ENCODE measurements around the gene CTDP1. TPM values are rescaled to one million over a fixed set of nuclear protein-coding genes. Genes with fewer than 3 reads are reported as not detected.
"Not testable (repeated sequence)": the region's sequence is repeated elsewhere in the genome, so short reads cannot be mapped to it uniquely, and the experiment has no call there.

Gene CTDP1
- total RNA-seq, 1 donor from 2014 or later = 23.1 TPM

GRCh38 chr18:79748321-79749180 is 68.9 kb downstream of the CTDP1 start:
- H3K9me3 Mint-ChIP-seq (ENCODE audit: unreplicated experiment) = no peaks in the 10 kb centered on the region
- H3K27ac Mint-ChIP-seq (ENCODE audit: unreplicated experiment) = no peak overlapping the region
- DNase-seq (ENCODE audit: extremely low spot score, unreplicated experiment) = no peak
- H3K27me3 Mint-ChIP-seq (ENCODE audit: unreplicated experiment) = no peaks in the 10 kb centered on the region
- H3K4me3 Mint-ChIP-seq (ENCODE audit: unreplicated experiment) = no peak overlapping the region
- TF ChIP-seq, protein P1, sequence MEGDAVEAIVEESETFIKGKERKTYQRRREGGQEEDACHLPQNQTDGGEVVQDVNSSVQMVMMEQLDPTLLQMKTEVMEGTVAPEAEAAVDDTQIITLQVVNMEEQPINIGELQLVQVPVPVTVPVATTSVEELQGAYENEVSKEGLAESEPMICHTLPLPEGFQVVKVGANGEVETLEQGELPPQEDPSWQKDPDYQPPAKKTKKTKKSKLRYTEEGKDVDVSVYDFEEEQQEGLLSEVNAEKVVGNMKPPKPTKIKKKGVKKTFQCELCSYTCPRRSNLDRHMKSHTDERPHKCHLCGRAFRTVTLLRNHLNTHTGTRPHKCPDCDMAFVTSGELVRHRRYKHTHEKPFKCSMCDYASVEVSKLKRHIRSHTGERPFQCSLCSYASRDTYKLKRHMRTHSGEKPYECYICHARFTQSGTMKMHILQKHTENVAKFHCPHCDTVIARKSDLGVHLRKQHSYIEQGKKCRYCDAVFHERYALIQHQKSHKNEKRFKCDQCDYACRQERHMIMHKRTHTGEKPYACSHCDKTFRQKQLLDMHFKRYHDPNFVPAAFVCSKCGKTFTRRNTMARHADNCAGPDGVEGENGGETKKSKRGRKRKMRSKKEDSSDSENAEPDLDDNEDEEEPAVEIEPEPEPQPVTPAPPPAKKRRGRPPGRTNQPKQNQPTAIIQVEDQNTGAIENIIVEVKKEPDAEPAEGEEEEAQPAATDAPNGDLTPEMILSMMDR (IDR thresholded peaks at IDR 0.05) = no peak
- H3K4me1 Mint-ChIP-seq (ENCODE audit: unreplicated experiment) = no peaks in the 10 kb centered on the region
- H3K36me3 Mint-ChIP-seq (ENCODE audit: unreplicated experiment) = peaks cover 15% of the 10 kb centered on the region

DNA sequence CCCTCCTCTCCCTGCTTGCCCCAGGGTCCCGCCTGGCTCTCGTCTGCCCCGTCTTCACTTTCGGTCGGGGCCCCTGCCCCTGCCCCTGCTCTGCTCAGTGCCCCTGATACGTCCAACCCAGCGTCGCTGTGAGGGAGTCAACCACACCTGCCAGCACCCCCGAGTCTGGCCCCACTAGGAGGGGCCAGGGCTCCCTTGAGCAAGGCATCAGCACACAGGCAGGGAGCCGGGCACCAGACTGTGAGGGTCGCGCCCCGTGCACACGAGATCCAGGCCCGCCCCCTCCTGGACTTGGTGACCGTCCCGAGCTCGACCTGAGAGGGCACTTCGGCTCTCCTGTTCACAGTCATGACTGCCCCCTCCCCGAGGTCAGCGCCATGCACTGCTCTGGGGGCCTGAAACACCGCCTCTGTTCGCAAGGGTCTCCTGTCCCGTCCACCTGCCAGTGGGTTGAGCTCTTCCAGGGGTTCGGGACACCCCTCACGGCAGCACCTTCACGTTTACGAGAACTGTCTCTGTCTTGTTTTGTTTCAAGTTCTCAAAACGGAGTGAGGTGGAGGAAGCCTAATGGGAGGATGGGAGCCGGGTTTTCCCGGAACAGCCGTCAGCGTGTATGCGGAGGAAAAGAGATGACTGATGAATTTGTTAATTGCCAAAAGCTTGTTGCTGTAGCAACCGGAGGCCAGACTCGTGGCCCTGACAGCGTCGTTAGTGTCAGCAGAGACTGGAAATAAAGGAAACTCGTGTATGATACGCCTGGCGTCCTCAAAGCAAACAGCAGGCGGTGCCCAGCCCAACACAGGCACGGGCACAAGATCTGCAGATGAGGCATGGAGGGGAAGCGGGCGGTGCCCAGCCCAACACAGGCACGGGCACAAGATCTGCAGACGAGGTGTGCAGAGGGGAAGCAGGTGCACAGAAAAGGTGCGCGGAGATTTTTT is 69.9 kb downstream of the CTDP1 start:
- H3K4me3 Mint-ChIP-seq (ENCODE audit: unreplicated experiment) = no peak overlapping the region
- no peaks in the 10 kb centered on the region for H3K9me3 Mint-ChIP-seq (ENCODE audit: unreplicated experiment)
- DNase-seq (ENCODE audit: extremely low spot score, unreplicated experiment) = no peak
- H3K27me3 Mint-ChIP-seq (ENCODE audit: unreplicated experiment) = no peaks in the 10 kb centered on the region
- TF ChIP-seq, protein P1 (IDR thresholded peaks at IDR 0.05) = no peak
- peaks cover 18% of the 10 kb centered on the region for H3K36me3 Mint-ChIP-seq (ENCODE audit: unreplicated experiment)
- H3K27ac Mint-ChIP-seq (ENCODE audit: unreplicated experiment) = no peak overlapping the region
- no peaks in the 10 kb centered on the region for H3K4me1 Mint-ChIP-seq (ENCODE audit: unreplicated experiment)

GRCh38 chr18:79750980-79751571 is 71.5 kb downstream of the CTDP1 start:
- H3K36me3 Mint-ChIP-seq (ENCODE audit: unreplicated experiment) = peaks cover 22% of the 10 kb centered on the region
- no peak overlapping the region for H3K4me3 Mint-ChIP-seq (ENCODE audit: unreplicated experiment)
- H3K4me1 Mint-ChIP-seq (ENCODE audit: unreplicated experiment) = no peaks in the 10 kb centered on the region
- no peaks in the 10 kb centered on the region for H3K9me3 Mint-ChIP-seq (ENCODE audit: unreplicated experiment)
- TF ChIP-seq, protein P1 (IDR thresholded peaks at IDR 0.05) = no peak
- H3K27ac Mint-ChIP-seq (ENCODE audit: unreplicated experiment) = no peak overlapping the region
- no peaks in the 10 kb centered on the region for H3K27me3 Mint-ChIP-seq (ENCODE audit: unreplicated experiment)
- DNase-seq (ENCODE audit: extremely low spot score, unreplicated experiment) = no peak

DNA sequence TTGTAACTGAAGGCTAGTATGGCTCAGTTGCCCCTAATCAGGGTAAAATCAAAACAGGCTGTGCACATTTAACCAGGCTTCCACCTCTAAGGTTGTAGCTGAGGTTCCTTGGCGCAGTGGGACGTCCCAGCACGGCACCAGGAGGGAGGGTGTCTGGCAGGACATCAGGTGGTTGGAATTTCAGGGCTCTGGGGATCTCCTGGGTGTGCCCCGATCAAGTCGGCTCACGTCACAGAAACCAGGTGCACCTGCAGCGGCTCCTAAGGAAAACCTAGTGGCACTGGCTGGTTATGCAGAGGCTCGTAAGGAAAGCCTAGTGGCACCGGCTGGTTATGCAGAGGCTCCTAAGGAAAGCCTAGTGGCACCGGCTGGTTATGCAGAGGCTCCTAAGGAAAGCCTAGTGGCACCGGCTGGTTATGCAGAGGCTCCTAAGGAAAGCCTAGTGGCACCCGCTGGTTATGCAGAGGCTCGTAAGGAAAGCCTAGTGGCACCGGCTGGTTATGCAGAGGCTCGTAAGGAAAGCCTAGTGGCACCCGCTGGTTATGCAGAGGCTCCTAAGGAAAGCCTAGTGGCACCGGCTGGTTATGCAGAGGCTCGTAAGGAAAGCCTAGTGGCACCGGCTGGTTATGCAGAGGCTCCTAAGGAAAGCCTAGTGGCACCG is 72.4 kb downstream of the CTDP1 start:
- not testable (repeated sequence) for H3K27ac Mint-ChIP-seq (ENCODE audit: unreplicated experiment); H3K27me3 Mint-ChIP-seq (ENCODE audit: unreplicated experiment); H3K4me1 Mint-ChIP-seq (ENCODE audit: unreplicated experiment); H3K4me3 Mint-ChIP-seq (ENCODE audit: unreplicated experiment); DNase-seq (ENCODE audit: extremely low spot score, unreplicated experiment); H3K9me3 Mint-ChIP-seq (ENCODE audit: unreplicated experiment)
- peaks cover 26% of the 10 kb centered on the region for H3K36me3 Mint-ChIP-seq (ENCODE audit: unreplicated experiment)

- H3K27ac Mint-ChIP-seq (ENCODE audit: unreplicated experiment); H3K27me3 Mint-ChIP-seq (ENCODE audit: unreplicated experiment); H3K9me3 Mint-ChIP-seq (ENCODE audit: unreplicated experiment); H3K4me3 Mint-ChIP-seq (ENCODE audit: unreplicated experiment); H3K4me1 Mint-ChIP-seq (ENCODE audit: unreplicated experiment); DNase-seq (ENCODE audit: extremely low spot score, unreplicated experiment): not testable (repeated sequence)
- peaks cover 26% of the 10 kb centered on the region for H3K36me3 Mint-ChIP-seq (ENCODE audit: unreplicated experiment)
Measured at GRCh38 chr18:79752946-79753345, 73.3 kb downstream of the CTDP1 start.

All from osteocyte (in vitro differentiated cells).